A549 (cell line): Measurements from ENCODE around the gene SEMA6B. TPM values are rescaled to one million over a fixed set of nuclear protein-coding genes. Genes with fewer than 3 reads are reported as not detected.
"Not testable (repeated sequence)": the region's sequence is repeated elsewhere in the genome, so short reads cannot be mapped to it uniquely, and the experiment has no call there.

ENCODE experiments used
- ATAC-seq, 2 experiments: fragments of 200-7000 bp in 1 of 2; fragments of >200 bp in 1 of 2; cut with Nextera tagmentation in 1 of 2; cut with Tn5 transposase in 1 of 2; 3 replicates each; pipeline versions ENCODE4 v1.8.0 to v1.9.1; 2018 to 2020; ENCODE audit warnings: mild to moderate bottlenecking in 1 of 2, moderate library complexity in 1 of 2
- CTCF ChIA-PET: fragments of 300-600 bp; sonication (Branson Sonifier 250); formaldehyde crosslinking; extraction: SDS; loops from one replicate; lab custom pipeline; 2021; ENCODE audit warnings: antibody characterized with exemption, inconsistent platforms; lab: Yijun Ruan, JAX
- POLR2A ChIA-PET: fragments of 350-600 bp; formaldehyde crosslinking; extraction: SDS; loops from one replicate; lab custom pipeline; 2021; ENCODE audit warnings: antibody characterized with exemption, inconsistent platforms; lab: Yijun Ruan, JAX
- DNase-seq, 2 experiments: peaks; one replicate each; pipeline versions ENCODE4 v3.0.0 to v3.0.0-alpha.2; 2011 to 2016; ENCODE audit warnings: low read depth in 1 of 2, low spot score in 1 of 2
- FAIRE-seq: peaks from 2 replicates; lab custom pipeline; 2011; peaks lifted over from hg19 to GRCh38; lab: Jason Lieb, UNC
- H3K27ac ChIP-seq, 2 experiments: fragments of >200 bp; sonication (Bioruptor Twin); formaldehyde crosslinking; 3 replicates each; pipeline ENCODE4 v1.5.1; 2016 to 2017
- H3K4me1 ChIP-seq: fragments of >200 bp; sonication (Bioruptor Twin); formaldehyde crosslinking; 3 replicates; pipeline ENCODE4 v1.6.1; 2016
- H3K4me2 ChIP-seq: fragments of >200 bp; sonication (Bioruptor Twin); formaldehyde crosslinking; 3 replicates; pipeline ENCODE4 v1.6.1; 2016
- H3K4me3 ChIP-seq: fragments of >200 bp; sonication (Bioruptor Twin); formaldehyde crosslinking; 3 replicates; pipeline ENCODE4 v1.5.1; 2016
- H3K9me3 ChIP-seq: fragments of >200 bp; sonication (Bioruptor Twin); formaldehyde crosslinking; 3 replicates; pipeline ENCODE4 v1.6.1; 2016
- EP300 ChIP-seq, 2 experiments: fragments of >200 bp; sonication (Bioruptor Twin); formaldehyde crosslinking; IDR thresholded peaks; 2 replicates in 1 of 2; 3 replicates in 1 of 2; pipeline ENCODE4 v1.6.1; 2016 to 2017
- FOSB ChIP-seq: fragments of 250-450 bp; sonication (Bioruptor Pico); IDR thresholded peaks from 2 replicates; pipeline ENCODE4 v1.5.0; 2020; ENCODE audit warnings: mild to moderate bottlenecking, moderate library complexity
- HOXA7 ChIP-seq: fragments of 250-450 bp; sonication (Bioruptor Pico); IDR thresholded peaks from 2 replicates; pipeline ENCODE4 v1.5.0; 2020; ENCODE audit warnings: mild to moderate bottlenecking, moderate library complexity
- HOXB13 ChIP-seq: fragments of 250-450 bp; sonication (Bioruptor Pico); IDR thresholded peaks from 2 replicates; pipeline ENCODE4 v1.5.0; 2020; ENCODE audit warnings: low read depth, mild to moderate bottlenecking, moderate library complexity
- HOXB5 ChIP-seq: fragments of 250-450 bp; sonication (Bioruptor Pico); IDR thresholded peaks from 2 replicates; pipeline ENCODE4 v1.5.0; 2020; ENCODE audit warnings: mild to moderate bottlenecking, moderate library complexity
- KDM5A ChIP-seq: fragments of 200-600 bp; sonication (generic); IDR thresholded peaks from 2 replicates; pipeline ENCODE4 v1.6.1; 2016; ENCODE audit warnings: antibody characterized with exemption, mild to moderate bottlenecking
- RAD21 ChIP-seq, 2 experiments: fragments of >200 bp in 1 of 2; sonication (Bioruptor Twin) in 1 of 2; formaldehyde crosslinking in 1 of 2; IDR thresholded peaks in 1 of 2; conservative IDR thresholded peaks in 1 of 2; 2 replicates in 1 of 2; 3 replicates in 1 of 2; pipeline ENCODE4 v1.6.1; 2012 to 2018; ENCODE audit warnings: inconsistent platforms in 1 of 2
- RARB ChIP-seq: fragments of 250-450 bp; sonication (Bioruptor Pico); IDR thresholded peaks from 2 replicates; pipeline ENCODE4 v1.8.0; 2021; ENCODE audit warnings: mild to moderate bottlenecking, moderate library complexity
- SMC3 ChIP-seq: fragments of >200 bp; sonication (Bioruptor Twin); formaldehyde crosslinking; IDR thresholded peaks from 3 replicates; pipeline ENCODE4 v1.6.1; 2018; ENCODE audit warnings: inconsistent platforms
- ZC3H11A ChIP-seq: fragments of 450-650 bp; IDR thresholded peaks from 2 replicates; pipeline ENCODE4 v1.6.1; 2014; ENCODE audit warnings: antibody characterized with exemption, mild to moderate bottlenecking
- WGBS: methylation state at CpG from one replicate; pipeline ENCODE4 v1.1.6; 2017; ENCODE audit errors: missing lambda C conversion rate; 5-methylcytosine and 5-hydroxymethylcytosine counted together
- polyA plus RNA-seq, 4 experiments: library from polyadenylated mRNA; depleted of rRNA in 3 of 4; stranded (reverse); fragments of >200 nt; fragmentation: RNase III in 1 of 4; extraction: RNeasy Plus Mini Kit Qiagen cat#74134 plus additional on column Dnase treatment in 1 of 4; gene quantifications; 2 replicates in 3 of 4; 3 replicates in 1 of 4; pipeline ENCODE4 v1.2.3, GENCODE V29; 2011 to 2017
- TF ChIP-seq, protein P1 (sequence below): fragments of >200 bp; sonication (Bioruptor Twin); formaldehyde crosslinking; IDR thresholded peaks from 3 replicates; pipeline ENCODE4 v1.5.1; 2016
- TF ChIP-seq, protein P2 (sequence below): fragments of 250-450 bp; sonication (Bioruptor Pico); IDR thresholded peaks from 2 replicates; pipeline ENCODE4 v1.5.0; 2021; ENCODE audit warnings: mild to moderate bottlenecking, moderate library complexity, borderline replicate concordance

SEMA6B gene
- polyA plus RNA-seq, 2 of the 4 experiments (the other 2 are of a cell fraction) = 5.7 to 9.0 TPM

DNA sequence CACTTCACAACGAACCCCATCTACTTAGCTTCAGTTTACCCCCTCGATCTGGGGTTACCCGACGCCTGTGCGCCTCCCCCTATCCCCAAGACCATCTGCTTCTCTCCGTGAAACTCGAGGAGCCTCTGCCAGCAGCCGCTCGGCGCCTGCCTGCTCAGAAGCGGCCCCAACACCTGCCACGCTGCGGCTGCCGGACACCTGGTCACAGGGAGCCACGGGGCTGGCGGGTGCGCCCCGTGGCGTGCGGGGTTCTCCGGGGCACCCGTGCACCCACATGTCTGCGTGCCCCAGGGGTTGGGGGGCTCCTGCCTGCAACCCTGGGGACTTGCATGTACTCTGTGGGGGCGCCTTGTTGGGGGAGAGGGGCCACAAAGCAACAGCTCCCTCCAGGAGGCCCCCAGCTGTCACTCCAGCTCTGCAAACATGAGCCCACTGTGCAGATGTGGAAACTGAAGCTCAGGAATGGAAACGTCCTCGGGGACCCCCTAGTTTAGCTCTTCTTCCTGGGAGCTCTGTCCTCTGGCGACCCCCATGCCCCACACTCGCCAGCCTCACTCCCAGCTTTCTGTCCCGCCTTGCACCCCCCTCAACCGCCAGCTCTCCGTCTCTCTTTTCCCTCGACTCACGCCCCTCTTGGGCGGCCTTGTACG is 7.0 kb upstream of the SEMA6B start:
- TF ChIP-seq HOXA7 (CRISPR knock-in tag) (no peak), RAD21 (conservative IDR thresholded peaks at IDR 0.05 in 1 of 2, IDR thresholded peaks at IDR 0.05 in 1 of 2) (no peak), ZC3H11A (no peak), FOSB (CRISPR knock-in tag) (no peak), HOXB13 (CRISPR knock-in tag) (no peak), EP300 (IDR thresholded peaks at IDR 0.05) (no peak), HOXB5 (CRISPR knock-in tag) (no peak), RARB (CRISPR knock-in tag) (no peak)
- TF ChIP-seq, protein P1, sequence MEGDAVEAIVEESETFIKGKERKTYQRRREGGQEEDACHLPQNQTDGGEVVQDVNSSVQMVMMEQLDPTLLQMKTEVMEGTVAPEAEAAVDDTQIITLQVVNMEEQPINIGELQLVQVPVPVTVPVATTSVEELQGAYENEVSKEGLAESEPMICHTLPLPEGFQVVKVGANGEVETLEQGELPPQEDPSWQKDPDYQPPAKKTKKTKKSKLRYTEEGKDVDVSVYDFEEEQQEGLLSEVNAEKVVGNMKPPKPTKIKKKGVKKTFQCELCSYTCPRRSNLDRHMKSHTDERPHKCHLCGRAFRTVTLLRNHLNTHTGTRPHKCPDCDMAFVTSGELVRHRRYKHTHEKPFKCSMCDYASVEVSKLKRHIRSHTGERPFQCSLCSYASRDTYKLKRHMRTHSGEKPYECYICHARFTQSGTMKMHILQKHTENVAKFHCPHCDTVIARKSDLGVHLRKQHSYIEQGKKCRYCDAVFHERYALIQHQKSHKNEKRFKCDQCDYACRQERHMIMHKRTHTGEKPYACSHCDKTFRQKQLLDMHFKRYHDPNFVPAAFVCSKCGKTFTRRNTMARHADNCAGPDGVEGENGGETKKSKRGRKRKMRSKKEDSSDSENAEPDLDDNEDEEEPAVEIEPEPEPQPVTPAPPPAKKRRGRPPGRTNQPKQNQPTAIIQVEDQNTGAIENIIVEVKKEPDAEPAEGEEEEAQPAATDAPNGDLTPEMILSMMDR = no peak
- TF ChIP-seq, protein P2, sequence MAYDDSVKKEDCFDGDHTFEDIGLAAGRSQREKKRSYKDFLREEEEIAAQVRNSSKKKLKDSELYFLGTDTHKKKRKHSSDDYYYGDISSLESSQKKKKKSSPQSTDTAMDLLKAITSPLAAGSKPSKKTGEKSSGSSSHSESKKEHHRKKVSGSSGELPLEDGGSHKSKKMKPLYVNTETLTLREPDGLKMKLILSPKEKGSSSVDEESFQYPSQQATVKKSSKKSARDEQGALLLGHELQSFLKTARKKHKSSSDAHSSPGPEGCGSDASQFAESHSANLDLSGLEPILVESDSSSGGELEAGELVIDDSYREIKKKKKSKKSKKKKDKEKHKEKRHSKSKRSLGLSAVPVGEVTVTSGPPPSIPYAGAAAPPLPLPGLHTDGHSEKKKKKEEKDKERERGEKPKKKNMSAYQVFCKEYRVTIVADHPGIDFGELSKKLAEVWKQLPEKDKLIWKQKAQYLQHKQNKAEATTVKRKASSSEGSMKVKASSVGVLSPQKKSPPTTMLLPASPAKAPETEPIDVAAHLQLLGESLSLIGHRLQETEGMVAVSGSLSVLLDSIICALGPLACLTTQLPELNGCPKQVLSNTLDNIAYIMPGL (CRISPR knock-in tag) = no peak
- Histone ChIP-seq H3K4me2 (no peak overlapping the region), H3K27ac (no peak overlapping the region)

DNA sequence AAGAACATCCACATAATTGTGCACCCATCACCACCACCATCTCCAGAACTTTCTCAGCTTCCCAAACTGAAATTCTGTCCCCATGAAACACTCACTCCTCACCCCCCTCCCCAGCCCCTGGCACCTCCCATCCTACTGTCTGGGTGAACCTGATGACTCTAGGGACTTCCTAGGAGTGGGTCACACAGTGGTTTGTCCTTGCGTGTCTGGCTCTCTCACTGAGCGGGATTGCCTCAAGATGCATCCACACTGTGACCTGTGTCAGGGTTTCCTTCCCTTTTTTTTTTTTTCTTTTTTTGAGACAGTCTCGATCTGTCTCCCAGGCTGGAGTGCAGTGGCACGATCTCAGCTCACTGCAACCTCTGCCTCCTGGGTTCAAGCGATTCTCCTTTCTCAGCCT is 4.1 kb upstream of the SEMA6B start:
- POLR2A ChIA-PET, H3K4me2 ChIP-seq, DNase-seq, H3K4me3 ChIP-seq, ATAC-seq, H3K27ac ChIP-seq, H3K9me3 ChIP-seq, H3K4me1 ChIP-seq, FAIRE-seq: not testable (repeated sequence)
- 92% methylated on average over 5 of the region's 5 CpGs for WGBS
- CTCF ChIA-PET = interaction anchor here (0.9 to 11.8 kb wide), 3 partner anchors 70 to 745 kb away, joined by 4 to 118 read pairs (median 4); no protein-coding TSS in a partner anchor

More for the DNA sequence above, 7.0 kb upstream of the SEMA6B start:
- ATAC-seq = no peak
- no peak for DNase-seq
- H3K9me3 ChIP-seq = no peaks in the 10 kb centered on the region
- ChIA-PET CTCF (interaction anchor here (0.8 to 11.8 kb wide), 18 partner anchors 8 to 93 kb away, joined by 3 to 118 read pairs (median 7); partner anchors contain the start of gene SEMA6B), POLR2A (no interaction called here)
- FAIRE-seq = no peak
- no peak overlapping the region for H3K4me3 ChIP-seq
- 87% methylated on average over 30 of the region's 35 CpGs for WGBS
- peaks cover 8% of the 10 kb centered on the region; the same call in 2 of the 3 replicates for H3K4me1 ChIP-seq

DNA sequence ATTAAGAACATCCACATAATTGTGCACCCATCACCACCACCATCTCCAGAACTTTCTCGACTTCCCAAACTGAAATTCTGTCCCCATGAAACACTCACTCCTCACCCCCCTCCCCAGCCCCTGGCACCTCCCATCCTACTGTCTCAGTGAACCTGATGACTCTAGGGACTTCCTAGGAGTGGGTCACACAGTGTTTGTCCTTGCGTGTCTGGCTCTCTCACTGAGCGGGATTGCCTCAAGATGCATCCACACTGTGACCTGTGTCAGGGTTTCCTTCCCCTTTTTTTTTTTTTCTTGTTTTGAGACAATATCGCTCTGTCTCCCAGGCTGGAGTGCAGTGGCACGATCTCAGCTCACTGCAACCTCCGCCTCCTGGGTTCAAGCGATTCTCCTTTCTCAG is 2.6 kb upstream of the SEMA6B start:
- ATAC-seq, POLR2A ChIA-PET: not testable (repeated sequence)

DNA sequence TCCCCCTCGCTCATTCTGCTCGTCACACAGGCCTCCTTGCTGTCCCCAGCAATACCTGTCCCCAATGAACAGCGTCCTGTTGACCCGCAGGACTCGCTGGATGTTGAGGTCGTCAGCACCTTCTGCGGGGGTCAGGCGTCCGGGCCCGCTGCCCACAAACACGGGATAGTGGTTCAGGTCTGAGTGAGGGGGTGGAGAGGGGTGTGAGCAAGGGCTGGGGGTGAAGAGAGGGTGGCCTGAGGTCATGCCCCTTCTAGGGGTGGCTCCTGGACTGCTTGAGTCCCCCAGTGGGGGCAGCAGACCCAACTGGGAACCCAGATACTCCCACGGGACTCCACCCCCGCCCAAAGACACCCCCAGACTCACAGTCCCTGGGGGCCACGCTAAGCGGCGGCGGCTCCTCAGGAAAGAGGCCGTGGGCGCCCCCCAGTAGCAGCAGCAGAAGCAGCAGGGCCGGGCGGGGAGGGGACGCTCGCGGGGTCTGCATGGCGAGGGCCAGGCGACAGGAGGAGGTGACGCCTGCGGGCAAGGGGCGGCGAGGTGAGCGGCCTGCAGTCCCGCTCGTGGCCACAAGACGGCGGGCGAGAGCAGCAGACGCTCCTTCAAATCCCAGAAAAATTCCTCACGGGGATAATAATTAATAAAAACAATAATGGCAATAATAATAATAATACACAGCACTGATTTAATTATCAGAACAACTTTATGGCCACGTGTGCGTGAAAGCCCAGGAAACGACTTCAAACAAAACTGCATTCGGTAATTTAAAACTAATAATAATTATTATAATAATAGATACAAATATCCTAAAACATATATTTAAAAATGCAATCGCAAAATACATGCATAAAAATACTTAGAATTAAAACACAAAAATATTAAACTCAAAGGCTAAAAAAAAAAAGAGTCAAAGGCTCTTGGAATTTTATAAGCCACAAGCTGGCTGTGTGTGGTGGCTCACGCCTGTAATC is 1.2 kb downstream of the SEMA6B start:
- Histone ChIP-seq H3K4me2 (peak overlapping the region; percentile 60), H3K4me1 (peaks cover 13% of the 10 kb centered on the region), H3K27ac (peak overlapping the region in 1 of 2 experiments; percentile 76; a peak in 2 of 6 replicates), H3K4me3 (no peak overlapping the region), H3K9me3 (no peaks in the 10 kb centered on the region)
- ChIA-PET POLR2A (interaction anchor here (0.9 kb wide), 1 partner anchor 9 kb away, joined by 4 read pairs; no protein-coding TSS in a partner anchor), CTCF (interaction anchor here (0.6 to 3.8 kb wide), 16 partner anchors 8 to 91 kb away, joined by 3 to 22 read pairs (median 6); partner anchors contain the start of gene PLIN5)
- no peak for FAIRE-seq
- ATAC-seq = peak in 1 of 2 experiments; percentile 9; a peak in 1 of 6 replicates
- 20% methylated on average over 20 of the region's 44 CpGs for WGBS
- no peak for DNase-seq
- TF ChIP-seq KDM5A = no peak
- peak; percentile 45 to 46; a peak in 4 of 5 replicates for TF ChIP-seq RAD21 (conservative IDR thresholded peaks at IDR 0.05 in 1 of 2, IDR thresholded peaks at IDR 0.05 in 1 of 2)
- TF ChIP-seq, protein P1 = peak; percentile 77
- TF ChIP-seq SMC3 = peak; percentile 63

More for the DNA sequence above, 2.6 kb upstream of the SEMA6B start:
- H3K4me2 ChIP-seq, H3K9me3 ChIP-seq, DNase-seq, CTCF ChIA-PET, H3K27ac ChIP-seq, H3K4me3 ChIP-seq, FAIRE-seq: not testable (repeated sequence)
- WGBS = no CpG with 5 or more reads among the region's 7 CpGs
- peaks cover 16% of the 10 kb centered on the region for H3K4me1 ChIP-seq
